K562 (cell line): ENCODE measurements around the gene IL23A. TPM values are rescaled to one million over a fixed set of nuclear protein-coding genes. Genes with fewer than 3 reads are reported as not detected.

Experiments used
- ARID2 ChIP-seq: fragments of 450-650 bp; IDR thresholded peaks from 2 replicates; pipeline ENCODE4 v1.6.1; 2017; ENCODE audit warnings: antibody characterized with exemption, mild to moderate bottlenecking
- ATF7 ChIP-seq: fragments of 450-650 bp; IDR thresholded peaks from 2 replicates; pipeline ENCODE4 v1.7.1; 2014; ENCODE audit warnings: mild to moderate bottlenecking, moderate library complexity
- BACH1 ChIP-seq: fragments of 200-800 bp; sonication (Bioruptor generic); IDR thresholded peaks from 2 replicates; pipeline ENCODE4 v1.6.1; 2016; ENCODE audit warnings: missing genetic modification characterization, missing compliant biosample characterization
- CBX5 ChIP-seq: IDR thresholded peaks from 2 replicates; pipeline ENCODE4 v1.6.1; 2014; ENCODE audit warnings: low read depth, borderline replicate concordance
- CC2D1A ChIP-seq: fragments of 450-650 bp; IDR thresholded peaks from 2 replicates; pipeline ENCODE4 v1.6.1; 2017; ENCODE audit warnings: mild to moderate bottlenecking
- FOSL1 ChIP-seq: fragments of 200-800 bp; sonication (Bioruptor generic); conservative IDR thresholded peaks from 2 replicates; pipeline ENCODE4 v1.6.1; 2016; ENCODE audit warnings: missing genetic modification characterization, missing compliant biosample characterization
- MBD2 ChIP-seq: sonication (generic); IDR thresholded peaks from 2 replicates; pipeline ENCODE4 v1.6.1; 2016; ENCODE audit warnings: low read depth, borderline replicate concordance
- NFE2 ChIP-seq: IDR thresholded peaks from 2 replicates; pipeline ENCODE4 v1.6.1; 2014; ENCODE audit warnings: antibody characterized with exemption, low read depth
- NKRF ChIP-seq: fragments of 450-650 bp; IDR thresholded peaks from 2 replicates; pipeline ENCODE4 v1.6.1; 2016; ENCODE audit warnings: borderline replicate concordance
- RCOR1 ChIP-seq, 2 experiments: IDR thresholded peaks; 2 replicates each; pipeline ENCODE4 v1.6.1; 2012; ENCODE audit warnings: low read depth in 2 of 2, low read length in 2 of 2, borderline replicate concordance in 1 of 2, improper control_type of control experiment in 1 of 2
- SMARCA4 ChIP-seq: fragments of 450-650 bp; IDR thresholded peaks from 2 replicates; pipeline ENCODE4 v1.6.1; 2016
- ZNF24 ChIP-seq: fragments of 450-650 bp; IDR thresholded peaks from 2 replicates; pipeline ENCODE4 v1.6.1; 2016
- polyA plus RNA-seq, 8 experiments: library from polyadenylated mRNA; depleted of rRNA in 4 of 8; stranded (reverse) in 5 of 8; unstranded in 3 of 8; fragments of >200 nt; fragmentation: Nextera tagmentation in 2 of 8; fragmentation: Illumina TruSeq in 1 of 8; extraction: Ambion mirVana in 2 of 8; extraction: Trizol in 1 of 8; gene quantifications; 2 replicates each; pipeline versions ENCODE4 v1.2.1 to v1.2.3, GENCODE V29; 2011 to 2014; ENCODE audit warnings: inconsistent platforms in 1 of 8, missing spikeins in 1 of 8
- total RNA-seq, 7 experiments: library from RNA; depleted of rRNA in 6 of 7; stranded (reverse); fragments of >200 nt in 6 of 7; fragmentation: Illumina TruSeq in 2 of 7; extraction: Trizol in 2 of 7; gene quantifications; 2 replicates each; pipeline versions ENCODE4 v1.2.1 to v1.2.3, GENCODE V29; 2011 to 2021; ENCODE audit warnings: low replicate concordance in 1 of 7
- TF ChIP-seq, protein P1 (sequence below): fragments of 450-650 bp; formaldehyde crosslinking; IDR thresholded peaks from 2 replicates; pipeline ENCODE4 v1.4.0; 2020; ENCODE audit warnings: mild to moderate bottlenecking, moderate library complexity
- TF ChIP-seq, protein P2 (sequence below): fragments of 450-650 bp; IDR thresholded peaks from 2 replicates; pipeline ENCODE4 v1.6.1; 2016; ENCODE audit warnings: mild to moderate bottlenecking, moderate library complexity

The IL23A gene
- total and polyA plus RNA-seq, 9 of the 15 experiments (the other 6 are each of a cell fraction or from before 2014, with no cell fraction given), result 4.4 to 37.2 (median 9.6) TPM

- TF ChIP-seq FOSL1 (tag) (peak; percentile 88), ATF7 (peak; percentile 55; the same call in 1 of the 2 replicates), ARID2 (peak; percentile 84), SMARCA4 (peak; percentile 69), NFE2 (peak; percentile 92), CC2D1A (peak; percentile 92), RCOR1 (IDR thresholded peaks at IDR 0.05; ENCODE audit: borderline replicate concordance in 1 of 2, low read depth in 2 of 2, low read length in 2 of 2) (peak in 1 of 2 experiments; percentile 63; a peak in 1 of 4 replicates), ZNF24 (peak; percentile 84), BACH1 (tag) (peak; percentile 89), NKRF (no peak), CBX5 (no peak), MBD2 (no peak)
- TF ChIP-seq, protein P1, sequence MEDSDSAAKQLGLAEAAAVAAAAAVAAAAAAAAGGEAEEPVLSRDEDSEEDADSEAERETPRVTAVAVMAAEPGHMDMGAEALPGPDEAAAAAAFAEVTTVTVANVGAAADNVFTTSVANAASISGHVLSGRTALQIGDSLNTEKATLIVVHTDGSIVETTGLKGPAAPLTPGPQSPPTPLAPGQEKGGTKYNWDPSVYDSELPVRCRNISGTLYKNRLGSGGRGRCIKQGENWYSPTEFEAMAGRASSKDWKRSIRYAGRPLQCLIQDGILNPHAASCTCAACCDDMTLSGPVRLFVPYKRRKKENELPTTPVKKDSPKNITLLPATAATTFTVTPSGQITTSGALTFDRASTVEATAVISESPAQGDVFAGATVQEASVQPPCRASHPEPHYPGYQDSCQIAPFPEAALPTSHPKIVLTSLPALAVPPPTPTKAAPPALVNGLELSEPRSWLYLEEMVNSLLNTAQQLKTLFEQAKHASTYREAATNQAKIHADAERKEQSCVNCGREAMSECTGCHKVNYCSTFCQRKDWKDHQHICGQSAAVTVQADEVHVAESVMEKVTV (CRISPR knock-in tag), result peak; percentile 77
- TF ChIP-seq, protein P2, sequence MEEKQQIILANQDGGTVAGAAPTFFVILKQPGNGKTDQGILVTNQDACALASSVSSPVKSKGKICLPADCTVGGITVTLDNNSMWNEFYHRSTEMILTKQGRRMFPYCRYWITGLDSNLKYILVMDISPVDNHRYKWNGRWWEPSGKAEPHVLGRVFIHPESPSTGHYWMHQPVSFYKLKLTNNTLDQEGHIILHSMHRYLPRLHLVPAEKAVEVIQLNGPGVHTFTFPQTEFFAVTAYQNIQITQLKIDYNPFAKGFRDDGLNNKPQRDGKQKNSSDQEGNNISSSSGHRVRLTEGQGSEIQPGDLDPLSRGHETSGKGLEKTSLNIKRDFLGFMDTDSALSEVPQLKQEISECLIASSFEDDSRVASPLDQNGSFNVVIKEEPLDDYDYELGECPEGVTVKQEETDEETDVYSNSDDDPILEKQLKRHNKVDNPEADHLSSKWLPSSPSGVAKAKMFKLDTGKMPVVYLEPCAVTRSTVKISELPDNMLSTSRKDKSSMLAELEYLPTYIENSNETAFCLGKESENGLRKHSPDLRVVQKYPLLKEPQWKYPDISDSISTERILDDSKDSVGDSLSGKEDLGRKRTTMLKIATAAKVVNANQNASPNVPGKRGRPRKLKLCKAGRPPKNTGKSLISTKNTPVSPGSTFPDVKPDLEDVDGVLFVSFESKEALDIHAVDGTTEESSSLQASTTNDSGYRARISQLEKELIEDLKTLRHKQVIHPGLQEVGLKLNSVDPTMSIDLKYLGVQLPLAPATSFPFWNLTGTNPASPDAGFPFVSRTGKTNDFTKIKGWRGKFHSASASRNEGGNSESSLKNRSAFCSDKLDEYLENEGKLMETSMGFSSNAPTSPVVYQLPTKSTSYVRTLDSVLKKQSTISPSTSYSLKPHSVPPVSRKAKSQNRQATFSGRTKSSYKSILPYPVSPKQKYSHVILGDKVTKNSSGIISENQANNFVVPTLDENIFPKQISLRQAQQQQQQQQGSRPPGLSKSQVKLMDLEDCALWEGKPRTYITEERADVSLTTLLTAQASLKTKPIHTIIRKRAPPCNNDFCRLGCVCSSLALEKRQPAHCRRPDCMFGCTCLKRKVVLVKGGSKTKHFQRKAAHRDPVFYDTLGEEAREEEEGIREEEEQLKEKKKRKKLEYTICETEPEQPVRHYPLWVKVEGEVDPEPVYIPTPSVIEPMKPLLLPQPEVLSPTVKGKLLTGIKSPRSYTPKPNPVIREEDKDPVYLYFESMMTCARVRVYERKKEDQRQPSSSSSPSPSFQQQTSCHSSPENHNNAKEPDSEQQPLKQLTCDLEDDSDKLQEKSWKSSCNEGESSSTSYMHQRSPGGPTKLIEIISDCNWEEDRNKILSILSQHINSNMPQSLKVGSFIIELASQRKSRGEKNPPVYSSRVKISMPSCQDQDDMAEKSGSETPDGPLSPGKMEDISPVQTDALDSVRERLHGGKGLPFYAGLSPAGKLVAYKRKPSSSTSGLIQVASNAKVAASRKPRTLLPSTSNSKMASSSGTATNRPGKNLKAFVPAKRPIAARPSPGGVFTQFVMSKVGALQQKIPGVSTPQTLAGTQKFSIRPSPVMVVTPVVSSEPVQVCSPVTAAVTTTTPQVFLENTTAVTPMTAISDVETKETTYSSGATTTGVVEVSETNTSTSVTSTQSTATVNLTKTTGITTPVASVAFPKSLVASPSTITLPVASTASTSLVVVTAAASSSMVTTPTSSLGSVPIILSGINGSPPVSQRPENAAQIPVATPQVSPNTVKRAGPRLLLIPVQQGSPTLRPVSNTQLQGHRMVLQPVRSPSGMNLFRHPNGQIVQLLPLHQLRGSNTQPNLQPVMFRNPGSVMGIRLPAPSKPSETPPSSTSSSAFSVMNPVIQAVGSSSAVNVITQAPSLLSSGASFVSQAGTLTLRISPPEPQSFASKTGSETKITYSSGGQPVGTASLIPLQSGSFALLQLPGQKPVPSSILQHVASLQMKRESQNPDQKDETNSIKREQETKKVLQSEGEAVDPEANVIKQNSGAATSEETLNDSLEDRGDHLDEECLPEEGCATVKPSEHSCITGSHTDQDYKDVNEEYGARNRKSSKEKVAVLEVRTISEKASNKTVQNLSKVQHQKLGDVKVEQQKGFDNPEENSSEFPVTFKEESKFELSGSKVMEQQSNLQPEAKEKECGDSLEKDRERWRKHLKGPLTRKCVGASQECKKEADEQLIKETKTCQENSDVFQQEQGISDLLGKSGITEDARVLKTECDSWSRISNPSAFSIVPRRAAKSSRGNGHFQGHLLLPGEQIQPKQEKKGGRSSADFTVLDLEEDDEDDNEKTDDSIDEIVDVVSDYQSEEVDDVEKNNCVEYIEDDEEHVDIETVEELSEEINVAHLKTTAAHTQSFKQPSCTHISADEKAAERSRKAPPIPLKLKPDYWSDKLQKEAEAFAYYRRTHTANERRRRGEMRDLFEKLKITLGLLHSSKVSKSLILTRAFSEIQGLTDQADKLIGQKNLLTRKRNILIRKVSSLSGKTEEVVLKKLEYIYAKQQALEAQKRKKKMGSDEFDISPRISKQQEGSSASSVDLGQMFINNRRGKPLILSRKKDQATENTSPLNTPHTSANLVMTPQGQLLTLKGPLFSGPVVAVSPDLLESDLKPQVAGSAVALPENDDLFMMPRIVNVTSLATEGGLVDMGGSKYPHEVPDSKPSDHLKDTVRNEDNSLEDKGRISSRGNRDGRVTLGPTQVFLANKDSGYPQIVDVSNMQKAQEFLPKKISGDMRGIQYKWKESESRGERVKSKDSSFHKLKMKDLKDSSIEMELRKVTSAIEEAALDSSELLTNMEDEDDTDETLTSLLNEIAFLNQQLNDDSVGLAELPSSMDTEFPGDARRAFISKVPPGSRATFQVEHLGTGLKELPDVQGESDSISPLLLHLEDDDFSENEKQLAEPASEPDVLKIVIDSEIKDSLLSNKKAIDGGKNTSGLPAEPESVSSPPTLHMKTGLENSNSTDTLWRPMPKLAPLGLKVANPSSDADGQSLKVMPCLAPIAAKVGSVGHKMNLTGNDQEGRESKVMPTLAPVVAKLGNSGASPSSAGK, result no peak
These were observed 38.8 kb downstream of the IL23A start (continued) for GRCh38 chr12:56377310-56377988.
